HG03139 (cell line): ENCODE measurements around the gene L3MBTL4.

Source experiments
- ATAC-seq: cut with Tn5 transposase; IDR thresholded peaks from one replicate; pipeline ENCODE4 v1.9.1; 2021; ENCODE audit not compliant: unreplicated experiment

L3MBTL4 gene

GRCh38 chr18:5969355-5969988, 445.2 kb downstream of the L3MBTL4 start:
- ATAC-seq = no peak

- ATAC-seq = no peak
These were observed 447.0 kb downstream of the L3MBTL4 start for GRCh38 chr18:5967666-5968065.

GRCh38 chr18:5967007-5967406, 447.7 kb downstream of the L3MBTL4 start:
- no peak for ATAC-seq

- no peak for ATAC-seq
These were observed 448.2 kb downstream of the L3MBTL4 start for GRCh38 chr18:5966514-5966913.

GRCh38 chr18:5964996-5965395, 449.7 kb downstream of the L3MBTL4 start:
- ATAC-seq = no peak

- no peak for ATAC-seq
These were observed 450.1 kb downstream of the L3MBTL4 start for GRCh38 chr18:5964596-5964995.

- no peak for ATAC-seq
These were observed 450.6 kb downstream of the L3MBTL4 start for GRCh38 chr18:5964108-5964507.

GRCh38 chr18:5963267-5963666, 451.4 kb downstream of the L3MBTL4 start:
- ATAC-seq = no peak

GRCh38 chr18:5962362-5962761, 452.3 kb downstream of the L3MBTL4 start:
- no peak for ATAC-seq

- ATAC-seq = no peak
These were observed 452.9 kb downstream of the L3MBTL4 start for GRCh38 chr18:5961828-5962150.

- ATAC-seq = no peak
These were observed 453.4 kb downstream of the L3MBTL4 start for GRCh38 chr18:5961097-5961827.

GRCh38 chr18:5958822-5959221, 455.9 kb downstream of the L3MBTL4 start:
- no peak for ATAC-seq

- ATAC-seq = no peak
These were observed 458.9 kb downstream of the L3MBTL4 start for GRCh38 chr18:5955861-5956260.

GRCh38 chr18:5951515-5952091, 463.1 kb downstream of the L3MBTL4 start:
- no peak for ATAC-seq

- ATAC-seq = no peak
These were observed 465.9 kb downstream of the L3MBTL4 start for GRCh38 chr18:5948781-5949180.

- no peak for ATAC-seq
These were observed 466.5 kb downstream of the L3MBTL4 start for GRCh38 chr18:5948237-5948636.

- ATAC-seq = no peak
These were observed 470.3 kb downstream of the L3MBTL4 start for GRCh38 chr18:5944448-5944847.

GRCh38 chr18:5943514-5943913, 471.2 kb downstream of the L3MBTL4 start:
- no peak for ATAC-seq

- no peak for ATAC-seq
These were observed 472.1 kb downstream of the L3MBTL4 start for GRCh38 chr18:5942591-5942990.

GRCh38 chr18:5941890-5942289, 472.8 kb downstream of the L3MBTL4 start:
- no peak for ATAC-seq

GRCh38 chr18:5939801-5940667, 474.7 kb downstream of the L3MBTL4 start:
- ATAC-seq = no peak

GRCh38 chr18:5937795-5938194, 476.9 kb downstream of the L3MBTL4 start:
- ATAC-seq = no peak
